Activated naive CD4-positive, alpha-beta T cell treated with anti-CD3 and anti-CD28 coated beads, Interleukin-2, amount 10 ng/mL, durations not matched to agents 7 days and 5 days (primary cell): Measurements from ENCODE around the gene TNC.

ENCODE experiments used
- CTCF ChIA-PET: fragments of 350-600 bp; sonication (Branson Sonifier 250); formaldehyde crosslinking; loops from one replicate; lab custom pipeline; 2021; ENCODE audit warnings: antibody characterized with exemption; lab: Charles Lee
- DNase-seq: peaks from one replicate; pipeline ENCODE4 v3.0.0-alpha.2; 2020
- H3K27ac Mint-ChIP-seq: one replicate; pipeline ENCODE4 v1.8.0; 2021; ENCODE audit warnings: mild to moderate bottlenecking, moderate library complexity, mixed read lengths
- H3K27me3 Mint-ChIP-seq: one replicate; pipeline ENCODE4 v1.8.0; 2021; ENCODE audit warnings: mild to moderate bottlenecking, mixed read lengths
- H3K36me3 Mint-ChIP-seq: one replicate; pipeline ENCODE4 v1.8.0; 2021; ENCODE audit warnings: mixed read lengths
- H3K4me1 Mint-ChIP-seq: one replicate; pipeline ENCODE4 v1.8.0; 2021; ENCODE audit warnings: mixed read lengths
- H3K4me3 Mint-ChIP-seq: one replicate; pipeline ENCODE4 v1.8.0; 2021; ENCODE audit warnings: mild to moderate bottlenecking, moderate library complexity, mixed read lengths
- H3K9me3 Mint-ChIP-seq: one replicate; pipeline ENCODE4 v1.8.0; 2021; ENCODE audit warnings: mixed read lengths

The TNC gene

GRCh38 chr9:115038178-115038577, 79.8 kb downstream of the TNC start:
- CTCF ChIA-PET: no interaction called here
- peaks cover 10% of the 10 kb centered on the region for H3K4me1 Mint-ChIP-seq
- H3K27ac Mint-ChIP-seq: no peak overlapping the region
- peaks cover 15% of the 10 kb centered on the region for H3K27me3 Mint-ChIP-seq
- no peaks in the 10 kb centered on the region for H3K36me3 Mint-ChIP-seq
- no peak overlapping the region for H3K4me3 Mint-ChIP-seq
- DNase-seq: no peak
- no peaks in the 10 kb centered on the region for H3K9me3 Mint-ChIP-seq

GRCh38 chr9:115036691-115037090, 81.3 kb downstream of the TNC start:
- H3K27me3 Mint-ChIP-seq: peaks cover 4% of the 10 kb centered on the region
- no peaks in the 10 kb centered on the region for H3K9me3 Mint-ChIP-seq
- no peak overlapping the region for H3K4me3 Mint-ChIP-seq
- no peaks in the 10 kb centered on the region for H3K36me3 Mint-ChIP-seq
- no peak for DNase-seq
- no peak overlapping the region for H3K27ac Mint-ChIP-seq
- CTCF ChIA-PET: no interaction called here
- H3K4me1 Mint-ChIP-seq: peaks cover 10% of the 10 kb centered on the region

DNA sequence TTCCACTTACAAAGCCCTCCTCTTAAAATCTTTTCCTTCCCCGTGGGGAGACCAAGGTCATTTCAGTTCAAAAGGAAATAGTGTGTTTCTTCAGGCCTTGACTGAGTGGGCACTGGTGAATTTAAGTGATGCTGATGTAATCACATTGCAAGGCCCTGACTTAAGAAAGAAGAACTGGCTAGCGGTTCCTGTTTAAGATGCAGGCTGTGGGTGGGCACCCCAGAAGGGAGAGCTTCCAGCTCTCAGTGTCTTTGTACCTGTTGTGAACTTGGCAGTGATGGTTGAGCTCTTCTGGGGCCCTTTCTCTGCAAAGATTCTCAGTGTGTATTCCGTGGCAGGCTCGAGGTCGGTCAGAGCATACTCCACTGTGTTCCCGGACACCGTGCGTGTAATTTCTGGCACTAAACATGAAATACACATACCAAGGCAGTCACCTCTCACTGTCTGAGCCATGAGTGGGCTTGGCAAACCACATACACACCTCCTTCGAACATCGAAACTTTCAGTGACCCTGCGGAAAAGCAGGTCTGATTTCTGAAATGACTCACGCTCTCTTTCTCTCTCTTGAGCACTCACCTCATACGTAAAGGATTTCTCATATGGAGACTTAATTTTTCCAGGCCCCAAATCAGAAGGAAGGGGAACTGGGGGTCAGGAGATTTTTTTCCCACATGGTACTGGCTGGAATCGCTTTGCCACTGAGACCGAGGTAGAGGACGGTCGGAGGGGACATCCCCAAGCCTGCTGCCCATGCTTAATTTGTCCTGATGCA, 81.9 kb downstream of the TNC start:
- Mint-ChIP-seq H3K27me3 (peaks cover 4% of the 10 kb centered on the region), H3K4me1 (peaks cover 10% of the 10 kb centered on the region), H3K4me3 (no peak overlapping the region), H3K27ac (no peak overlapping the region), H3K9me3 (no peaks in the 10 kb centered on the region), H3K36me3 (no peaks in the 10 kb centered on the region)
- DNase-seq: peak; percentile 26
- CTCF ChIA-PET: no interaction called here

DNA sequence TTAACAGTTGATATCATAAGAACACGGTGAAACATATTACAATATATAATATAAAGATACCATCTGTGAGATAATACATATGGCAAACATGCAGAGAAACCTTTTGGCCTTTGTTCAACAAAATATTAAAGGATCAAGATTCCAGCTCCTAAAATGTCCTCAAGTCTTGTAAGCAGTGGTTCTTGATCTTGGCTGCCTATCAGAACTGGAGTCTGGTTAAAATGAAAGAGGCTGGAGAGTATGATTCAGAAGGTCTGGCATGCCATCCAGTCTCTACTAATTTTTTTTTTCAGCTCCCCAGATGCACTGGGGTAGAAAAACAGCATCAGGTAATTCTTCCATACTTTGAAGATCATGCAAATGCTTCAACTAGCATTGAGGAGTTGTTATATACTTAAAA, 83.2 kb downstream of the TNC start:
- Mint-ChIP-seq H3K27ac (no peak overlapping the region), H3K4me1 (peaks cover 10% of the 10 kb centered on the region), H3K36me3 (no peaks in the 10 kb centered on the region), H3K4me3 (no peak overlapping the region), H3K9me3 (no peaks in the 10 kb centered on the region), H3K27me3 (peaks cover 4% of the 10 kb centered on the region)
- no peak for DNase-seq
- CTCF ChIA-PET: interaction anchor here (0.9 to 1.0 kb wide), 3 partner anchors 28 to 354 kb away, joined by 3 to 5 read pairs (median 3); no protein-coding TSS in a partner anchor

DNA sequence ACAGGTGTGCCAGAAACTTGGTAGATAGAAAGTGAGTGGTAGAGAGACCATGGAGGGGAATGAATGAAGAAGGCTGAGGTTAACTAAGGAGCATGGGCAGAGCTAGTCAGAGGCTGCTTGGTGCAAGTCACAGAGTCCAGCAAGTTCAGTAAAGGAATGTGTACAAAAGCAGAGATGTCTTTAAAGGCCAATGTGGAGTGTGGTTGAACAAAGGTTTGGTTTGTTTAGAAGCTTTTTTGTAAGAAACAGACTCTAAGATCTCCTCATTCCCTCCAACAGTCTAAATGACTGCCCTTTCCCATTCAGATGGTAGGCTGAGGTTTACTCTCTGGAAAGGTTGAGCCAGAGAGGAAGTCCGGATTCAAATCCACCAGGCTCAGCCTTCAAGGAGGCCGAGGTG, 84.2 kb downstream of the TNC start:
- peaks cover 12% of the 10 kb centered on the region for H3K4me1 Mint-ChIP-seq
- no peak for DNase-seq
- H3K27me3 Mint-ChIP-seq: peaks cover 8% of the 10 kb centered on the region
- no peaks in the 10 kb centered on the region for H3K36me3 Mint-ChIP-seq
- CTCF ChIA-PET: interaction anchor here (0.9 to 1.0 kb wide), 2 partner anchors 29 to 353 kb away, joined by 3 read pairs; no protein-coding TSS in a partner anchor
- H3K27ac Mint-ChIP-seq: no peak overlapping the region
- H3K9me3 Mint-ChIP-seq: no peaks in the 10 kb centered on the region
- H3K4me3 Mint-ChIP-seq: no peak overlapping the region

- Mint-ChIP-seq H3K27me3 (peaks cover 8% of the 10 kb centered on the region), H3K27ac (no peak overlapping the region), H3K4me3 (no peak overlapping the region), H3K36me3 (no peaks in the 10 kb centered on the region), H3K9me3 (no peaks in the 10 kb centered on the region), H3K4me1 (peaks cover 12% of the 10 kb centered on the region)
- no peak for DNase-seq
- CTCF ChIA-PET: interaction anchor here (1.2 to 1.3 kb wide), 2 partner anchors 17 to 351 kb away, joined by 5 to 6 read pairs; no protein-coding TSS in a partner anchor
These were observed 85.7 kb downstream of the TNC start for GRCh38 chr9:115032296-115032695.

GRCh38 chr9:115030006-115030405, 88.0 kb downstream of the TNC start:
- no peaks in the 10 kb centered on the region for H3K9me3 Mint-ChIP-seq
- H3K27me3 Mint-ChIP-seq: peaks cover 12% of the 10 kb centered on the region

DNA sequence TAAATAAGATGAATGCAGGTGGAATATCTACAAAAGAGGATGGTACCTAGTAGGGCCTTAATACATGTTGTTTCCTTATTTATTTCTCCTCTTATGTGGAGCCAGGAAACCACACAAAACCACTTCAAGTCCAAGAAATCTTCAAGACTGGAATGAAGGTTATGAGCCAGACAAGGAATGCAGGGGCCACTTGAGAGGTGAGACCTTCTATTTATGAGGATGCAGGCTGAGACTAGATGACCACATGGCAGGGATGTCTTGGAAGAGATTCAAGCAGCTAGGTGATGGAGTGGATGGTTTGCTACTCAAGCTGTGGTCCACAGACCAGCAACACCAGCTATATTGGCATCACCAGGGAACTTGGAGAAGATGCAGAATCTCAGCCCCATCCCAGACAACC, 92.2 kb downstream of the TNC start:
- CTCF ChIA-PET: no interaction called here
- Mint-ChIP-seq H3K27me3 (peaks cover 26% of the 10 kb centered on the region), H3K27ac (peak overlapping the region; percentile 2), H3K4me1 (peaks cover 2% of the 10 kb centered on the region), H3K4me3 (no peak overlapping the region), H3K9me3 (no peaks in the 10 kb centered on the region), H3K36me3 (no peaks in the 10 kb centered on the region)
- no peak for DNase-seq

More at GRCh38 chr9:115030006-115030405, 88.0 kb downstream of the TNC start:
- DNase-seq: no peak
- CTCF ChIA-PET: interaction anchor here (0.7 to 0.8 kb wide), 2 partner anchors 15 to 349 kb away, joined by 3 read pairs; no protein-coding TSS in a partner anchor
- H3K4me1 Mint-ChIP-seq: peaks cover 2% of the 10 kb centered on the region
- no peak overlapping the region for H3K27ac Mint-ChIP-seq
- no peaks in the 10 kb centered on the region for H3K36me3 Mint-ChIP-seq
- H3K4me3 Mint-ChIP-seq: no peak overlapping the region

DNA sequence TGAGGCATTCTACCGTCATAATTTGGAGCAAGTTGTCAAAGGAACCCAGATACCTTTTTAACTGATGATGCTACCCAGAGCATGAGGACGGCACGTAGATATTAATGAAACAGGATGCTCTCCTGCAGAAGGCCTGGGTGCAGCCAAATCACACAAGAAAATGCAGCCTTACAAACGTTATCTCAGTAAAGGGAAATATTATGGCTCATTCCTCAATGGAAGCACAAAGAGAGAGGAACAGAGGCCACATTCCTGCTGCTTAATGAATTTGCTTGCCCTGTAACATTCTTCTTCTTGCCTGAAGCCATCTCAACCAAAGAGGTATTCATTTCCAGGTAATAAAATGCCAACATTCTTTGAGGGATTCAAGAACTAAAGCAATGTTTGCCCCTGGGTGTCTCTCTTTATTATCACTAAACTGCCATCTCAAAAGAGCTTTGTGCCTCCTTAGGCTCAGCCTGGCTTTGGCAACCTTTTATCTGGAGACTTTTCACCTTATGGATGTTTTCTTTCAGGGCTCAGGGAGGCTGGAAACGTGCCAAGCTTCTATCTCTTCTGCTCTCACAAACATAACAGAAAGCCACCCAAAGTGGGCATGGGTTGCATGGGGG, 92.9 kb downstream of the TNC start:
- Mint-ChIP-seq H3K9me3 (no peaks in the 10 kb centered on the region), H3K27ac (no peak overlapping the region), H3K4me1 (peaks cover 2% of the 10 kb centered on the region), H3K4me3 (no peak overlapping the region), H3K27me3 (peaks cover 23% of the 10 kb centered on the region), H3K36me3 (no peaks in the 10 kb centered on the region)
- DNase-seq: no peak
- CTCF ChIA-PET: no interaction called here

DNA sequence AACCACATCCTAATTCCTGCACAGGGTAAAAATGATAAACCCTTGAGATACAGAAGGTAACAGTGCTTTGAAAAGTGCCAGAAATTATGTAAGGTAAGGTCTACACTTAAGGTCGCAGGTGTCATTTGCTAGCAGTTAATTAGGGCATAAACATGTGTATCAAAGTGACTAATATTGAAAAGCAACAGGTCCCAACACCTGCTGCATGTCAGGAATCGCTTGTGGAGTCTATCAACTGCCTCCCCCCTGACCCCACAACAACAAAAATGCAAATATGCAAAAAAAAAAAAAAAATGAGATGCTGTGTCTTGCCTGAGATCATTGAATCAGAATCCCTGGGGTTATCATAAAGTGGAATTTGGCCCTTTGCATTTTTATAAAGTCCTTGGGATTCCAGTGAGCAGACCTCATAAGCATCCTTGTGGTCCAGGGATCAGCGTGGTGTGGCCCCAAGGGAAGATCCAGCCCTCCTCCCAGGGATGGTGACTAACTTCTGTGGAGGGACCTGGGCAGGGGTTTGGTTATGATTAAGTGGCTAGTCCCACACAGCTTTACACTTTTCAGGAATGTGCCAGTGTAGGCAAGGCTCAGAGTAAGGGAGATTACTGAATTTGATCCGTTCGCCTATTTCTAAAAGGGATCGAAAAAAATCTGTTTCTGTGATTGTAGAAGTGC, 95.1 kb downstream of the TNC start:
- no peak overlapping the region for H3K27ac Mint-ChIP-seq
- DNase-seq: no peak
- H3K36me3 Mint-ChIP-seq: no peaks in the 10 kb centered on the region
- no peaks in the 10 kb centered on the region for H3K9me3 Mint-ChIP-seq
- no peaks in the 10 kb centered on the region for H3K4me1 Mint-ChIP-seq
- no peak overlapping the region for H3K4me3 Mint-ChIP-seq
- H3K27me3 Mint-ChIP-seq: peaks cover 17% of the 10 kb centered on the region
- CTCF ChIA-PET: interaction anchor here (1.2 kb wide), 1 partner anchor 116 kb away, joined by 3 read pairs; no protein-coding TSS in a partner anchor

- no peak for DNase-seq
- Mint-ChIP-seq H3K4me1 (peaks cover 10% of the 10 kb centered on the region), H3K4me3 (no peak overlapping the region), H3K36me3 (no peaks in the 10 kb centered on the region), H3K9me3 (no peaks in the 10 kb centered on the region), H3K27ac (no peak overlapping the region), H3K27me3 (peaks cover 23% of the 10 kb centered on the region)
- CTCF ChIA-PET: interaction anchor here (0.7 to 1.2 kb wide), 3 partner anchors 108 to 338 kb away, joined by 3 to 6 read pairs (median 3); no protein-coding TSS in a partner anchor
These were observed 99.2 kb downstream of the TNC start for GRCh38 chr9:115018547-115019435.

DNA sequence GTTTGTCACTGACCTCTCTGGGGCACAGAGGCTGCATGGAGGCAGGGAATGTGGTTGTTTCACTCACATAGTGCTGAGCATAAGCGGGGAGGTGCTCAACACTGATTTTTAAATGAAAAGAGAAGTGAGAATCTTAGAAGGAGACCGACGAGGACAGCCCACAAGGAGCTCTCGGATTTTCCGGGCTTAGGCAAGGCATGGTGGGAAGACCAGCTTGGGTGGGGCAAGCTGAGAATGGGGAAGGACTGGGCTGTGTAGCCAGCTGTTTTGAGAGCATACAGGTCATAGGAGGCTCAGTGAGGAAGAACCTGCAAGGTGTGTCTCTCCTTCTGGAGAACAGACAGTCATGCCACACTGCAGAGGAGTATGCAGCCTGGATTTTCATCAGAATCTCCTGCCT, 101.6 kb downstream of the TNC start:
- peaks cover 4% of the 10 kb centered on the region for H3K36me3 Mint-ChIP-seq
- CTCF ChIA-PET: interaction anchor here (0.8 to 8.8 kb wide), 8 partner anchors 11 to 355 kb away, joined by 3 to 128 read pairs (median 12); partner anchors contain the start of gene TEX48
- no peak for DNase-seq
- H3K27me3 Mint-ChIP-seq: peaks cover 13% of the 10 kb centered on the region
- H3K4me1 Mint-ChIP-seq: peaks cover 29% of the 10 kb centered on the region
- H3K27ac Mint-ChIP-seq: no peak overlapping the region
- no peaks in the 10 kb centered on the region for H3K9me3 Mint-ChIP-seq
- H3K4me3 Mint-ChIP-seq: no peak overlapping the region

GRCh38 chr9:115015018-115015635, 102.8 kb downstream of the TNC start:
- peaks cover 36% of the 10 kb centered on the region for H3K4me1 Mint-ChIP-seq
- H3K36me3 Mint-ChIP-seq: peaks cover 4% of the 10 kb centered on the region
- H3K27ac Mint-ChIP-seq: no peak overlapping the region
- H3K9me3 Mint-ChIP-seq: no peaks in the 10 kb centered on the region
- H3K4me3 Mint-ChIP-seq: no peak overlapping the region
- H3K27me3 Mint-ChIP-seq: peaks cover 13% of the 10 kb centered on the region
- DNase-seq: peak; percentile 30
- CTCF ChIA-PET: interaction anchor here (0.7 to 8.8 kb wide), 28 partner anchors 9 to 509 kb away, joined by 3 to 128 read pairs (median 5); partner anchors contain the start of genes TEX48, TNFSF15 and TNFSF8
